GM21515 (cell line): ENCODE results near the gene MTHFD1L.

Experiments used
- ATAC-seq: cut with Tn5 transposase; IDR thresholded peaks from one replicate; pipeline ENCODE4 v1.9.1; 2021; ENCODE audit not compliant: unreplicated experiment

The MTHFD1L gene

GRCh38 chr6:150987371-150987828 lies 121.9 kb downstream of the MTHFD1L start:
- ATAC-seq: peak; percentile 94

DNA sequence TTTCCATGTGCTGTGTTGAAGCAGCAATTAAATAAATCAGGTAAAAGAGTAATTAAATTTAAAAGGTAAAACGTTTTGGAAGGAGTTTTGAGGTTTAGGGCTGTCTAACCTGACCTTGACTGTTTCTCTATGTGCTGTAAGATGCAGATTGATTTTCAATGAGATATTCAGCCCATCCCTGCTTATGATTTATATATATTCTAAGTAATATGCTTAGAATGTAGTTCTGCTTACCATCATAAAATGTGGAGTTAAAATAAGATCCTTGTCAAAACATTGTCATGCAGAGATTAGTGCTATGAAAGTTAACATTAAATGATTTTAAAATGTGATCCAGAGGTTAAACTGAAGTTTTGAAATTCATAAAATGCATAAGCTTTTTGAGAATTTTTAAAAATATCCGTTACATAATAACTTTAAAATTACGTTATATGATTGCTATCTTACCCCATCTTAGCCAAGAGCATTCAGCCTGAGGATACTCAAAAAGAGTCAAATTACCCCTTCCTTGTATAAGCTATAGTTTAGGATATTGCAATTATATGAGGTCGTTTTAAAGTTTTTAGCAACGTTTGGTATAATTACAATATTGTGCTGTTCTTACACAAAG lies 122.5 kb downstream of the MTHFD1L start:
- ATAC-seq: no peak

- ATAC-seq: no peak
Observed at GRCh38 chr6:150991487-150991886, 126.0 kb downstream of the MTHFD1L start.

GRCh38 chr6:150992262-150992661 lies 126.8 kb downstream of the MTHFD1L start:
- ATAC-seq: no peak

- ATAC-seq: no peak
Observed at GRCh38 chr6:150992703-150993102, 127.2 kb downstream of the MTHFD1L start.

- ATAC-seq: no peak
Observed at GRCh38 chr6:150993253-150993652, 127.8 kb downstream of the MTHFD1L start.

DNA sequence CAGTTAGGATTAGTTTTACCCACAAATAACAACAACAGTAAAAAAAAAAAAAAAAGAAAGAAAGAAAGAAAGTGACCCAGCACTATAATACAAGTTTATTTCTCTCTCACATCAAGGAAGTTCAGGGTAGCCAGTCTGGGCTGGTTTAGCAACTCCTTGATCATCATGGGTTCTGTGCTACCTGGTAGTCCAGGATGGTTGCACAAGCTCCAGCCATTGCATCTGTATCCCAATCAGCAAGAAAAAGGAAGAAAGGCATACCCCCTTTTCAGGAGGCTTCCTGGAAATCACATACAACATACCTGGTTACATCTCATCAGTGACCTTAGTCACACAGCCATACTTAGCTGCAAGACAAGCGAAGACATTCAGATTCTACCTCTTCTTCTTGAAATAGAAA lies 128.5 kb downstream of the MTHFD1L start:
- ATAC-seq: no peak

DNA sequence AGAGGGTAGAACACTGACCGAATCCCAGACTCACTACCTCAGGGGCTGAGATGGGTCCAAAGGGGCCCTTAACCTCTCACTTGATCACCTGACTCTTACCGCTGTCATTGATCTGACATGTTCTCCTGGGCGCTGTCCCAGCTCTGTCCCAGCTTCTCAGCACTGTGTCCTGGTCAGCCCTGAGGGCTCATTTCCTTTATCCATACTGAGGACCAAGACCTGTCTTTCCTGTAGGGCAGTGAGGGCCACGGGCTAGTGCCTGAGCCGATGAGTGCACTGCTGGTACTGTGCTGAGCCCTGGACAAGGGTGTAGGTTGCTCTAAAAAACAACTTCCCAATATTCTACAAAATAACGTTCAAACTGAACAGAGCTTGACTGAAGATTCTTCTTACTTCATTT lies 131.5 kb downstream of the MTHFD1L start:
- ATAC-seq: no peak

DNA sequence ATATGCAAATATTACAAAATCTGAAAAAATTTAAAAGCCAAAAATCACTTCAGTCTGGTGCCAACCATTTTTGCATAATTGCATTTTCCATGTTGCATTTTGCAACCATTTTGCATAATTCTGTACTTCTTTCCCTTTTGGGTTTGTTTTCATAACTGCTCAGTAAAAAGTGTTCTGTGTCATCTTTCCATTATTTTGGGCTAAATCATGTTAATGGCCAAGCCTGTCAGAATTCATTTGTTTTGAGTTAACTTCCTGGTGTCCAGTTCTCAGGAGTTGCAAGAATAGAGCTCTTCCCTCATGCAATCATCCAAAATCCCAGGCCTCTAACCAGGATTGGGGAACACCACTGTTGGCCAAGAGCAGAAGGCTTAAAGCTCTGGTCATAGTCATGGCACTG lies 133.6 kb downstream of the MTHFD1L start:
- ATAC-seq: no peak

DNA sequence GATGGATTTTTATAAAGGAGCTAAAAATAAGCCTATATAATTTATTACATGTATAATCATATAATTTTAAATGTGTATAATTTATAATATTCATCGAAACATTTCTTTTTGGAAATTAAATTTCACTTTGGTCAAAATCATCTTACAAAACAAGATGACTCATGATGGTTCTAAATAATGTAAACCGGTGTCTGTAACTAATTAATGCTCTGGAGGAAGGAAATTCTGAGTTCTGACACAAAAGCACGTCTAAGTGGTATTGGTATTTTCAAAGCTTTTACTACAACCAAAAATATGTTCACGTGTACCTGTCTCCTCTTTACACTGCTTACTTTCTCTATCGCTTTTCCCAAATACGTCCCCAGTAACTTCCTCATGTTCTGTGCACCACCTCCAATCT lies 134.1 kb downstream of the MTHFD1L start:
- ATAC-seq: no peak

DNA sequence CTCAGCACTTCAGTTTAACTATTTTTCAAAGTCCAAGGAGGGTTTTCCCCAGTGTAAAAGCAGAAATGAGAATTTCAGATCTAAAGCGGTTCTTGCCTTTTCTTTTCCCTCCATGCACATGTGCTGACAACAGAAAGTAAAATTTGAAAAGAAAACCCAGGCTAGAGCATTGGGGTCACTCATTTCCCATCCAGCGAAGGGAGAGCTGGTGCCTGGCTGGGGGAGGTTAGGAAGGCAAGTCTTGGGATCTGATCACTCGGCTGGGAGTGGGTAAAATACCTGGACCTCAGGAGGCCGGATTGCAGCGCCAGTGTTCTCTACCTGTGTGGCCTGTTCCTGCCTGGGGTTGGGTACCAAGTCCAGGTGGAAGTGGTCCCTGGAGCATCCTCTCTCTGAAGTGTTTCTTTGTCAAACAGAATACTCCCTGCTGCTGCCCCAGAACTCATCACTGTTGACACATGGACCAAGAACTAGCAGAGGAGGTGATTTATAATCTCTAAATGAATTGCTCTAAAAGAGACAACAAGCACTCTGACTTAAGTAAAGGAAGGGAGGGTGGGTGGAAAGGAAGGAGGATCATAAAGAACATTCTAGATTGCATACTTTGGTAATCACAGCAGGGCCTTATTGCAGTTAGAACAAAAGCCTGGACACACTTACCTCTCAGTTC lies 136.0 kb downstream of the MTHFD1L start:
- peak; percentile 90 for ATAC-seq

GRCh38 chr6:151002057-151002450 lies 136.6 kb downstream of the MTHFD1L start:
- ATAC-seq: no peak

GRCh38 chr6:151002491-151002935 lies 137.0 kb downstream of the MTHFD1L start:
- ATAC-seq: no peak

- no peak for ATAC-seq
Observed at GRCh38 chr6:151004383-151005024, 139.0 kb downstream of the MTHFD1L start.

DNA sequence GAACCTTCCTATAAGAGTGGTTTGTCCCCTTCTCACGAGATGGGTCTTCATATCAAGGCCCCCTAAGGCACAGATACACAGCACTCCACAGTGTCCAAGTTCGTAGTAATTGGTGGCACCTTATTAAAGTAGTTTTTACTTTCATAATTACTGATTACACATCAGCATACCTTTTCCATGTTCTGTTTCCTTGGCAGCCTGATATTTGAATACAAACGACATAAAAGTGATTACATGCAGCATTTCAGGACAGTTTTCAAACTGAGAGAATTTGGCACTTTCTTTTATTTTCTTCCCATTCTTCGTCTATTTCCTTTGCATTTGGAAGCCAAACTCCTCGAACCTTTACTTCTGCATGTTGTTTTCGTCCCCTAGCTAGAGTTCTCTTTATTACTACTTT lies 139.7 kb downstream of the MTHFD1L start:
- no peak for ATAC-seq

DNA sequence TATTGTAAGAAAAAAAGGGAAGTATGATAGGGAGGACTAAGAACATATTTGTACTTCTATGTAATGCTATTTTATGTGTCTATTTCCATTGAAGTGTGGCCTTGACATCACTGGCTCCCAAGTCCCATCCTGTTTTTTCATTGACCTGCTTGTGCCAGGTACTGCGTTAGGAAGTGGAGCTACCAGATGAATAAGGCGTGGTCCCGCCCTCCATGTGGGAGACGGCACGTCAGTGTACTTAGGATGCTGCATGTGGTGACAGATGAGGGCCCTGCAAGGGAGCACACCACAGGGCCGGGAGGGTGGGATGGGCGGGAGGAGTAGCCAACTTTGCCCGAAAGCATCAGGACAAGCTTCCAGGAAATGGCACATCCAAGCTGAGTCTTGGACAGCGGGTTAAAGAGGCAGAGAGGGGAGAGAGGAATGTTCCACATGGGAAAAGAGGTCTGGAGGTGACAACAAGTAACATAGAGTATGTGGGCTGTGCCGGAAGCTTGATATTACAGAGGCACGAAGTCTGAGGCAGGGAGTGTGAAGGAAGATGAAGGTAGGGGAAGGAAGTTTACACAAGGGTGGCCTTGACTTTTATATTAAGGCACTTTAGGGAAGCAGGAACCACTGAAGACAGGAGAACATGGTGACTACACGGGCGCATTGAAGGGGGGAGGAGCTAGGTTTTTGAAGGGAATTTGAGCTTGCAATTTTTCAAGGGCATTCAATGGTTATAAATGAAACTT lies 140.6 kb downstream of the MTHFD1L start:
- no peak for ATAC-seq

DNA sequence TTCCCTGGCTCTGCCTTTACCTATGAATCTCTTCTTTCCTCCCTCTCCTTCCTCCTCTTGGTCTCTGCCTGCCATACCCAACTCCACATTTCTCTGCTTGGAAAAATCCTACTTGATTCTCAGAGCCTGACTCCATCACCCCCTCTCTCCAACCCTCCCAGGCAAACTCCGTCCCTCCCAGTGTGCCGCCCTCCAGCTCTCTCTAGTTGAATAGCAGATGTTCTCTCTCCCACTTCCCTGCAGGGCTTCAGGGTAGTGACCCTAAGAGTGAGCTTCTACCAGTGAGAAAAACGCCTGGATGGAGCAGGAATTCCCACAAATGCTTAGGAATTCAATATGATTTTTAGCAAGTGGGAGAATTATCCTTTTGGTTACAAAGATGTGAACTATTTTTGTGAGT lies 141.6 kb downstream of the MTHFD1L start:
- ATAC-seq: no peak

DNA sequence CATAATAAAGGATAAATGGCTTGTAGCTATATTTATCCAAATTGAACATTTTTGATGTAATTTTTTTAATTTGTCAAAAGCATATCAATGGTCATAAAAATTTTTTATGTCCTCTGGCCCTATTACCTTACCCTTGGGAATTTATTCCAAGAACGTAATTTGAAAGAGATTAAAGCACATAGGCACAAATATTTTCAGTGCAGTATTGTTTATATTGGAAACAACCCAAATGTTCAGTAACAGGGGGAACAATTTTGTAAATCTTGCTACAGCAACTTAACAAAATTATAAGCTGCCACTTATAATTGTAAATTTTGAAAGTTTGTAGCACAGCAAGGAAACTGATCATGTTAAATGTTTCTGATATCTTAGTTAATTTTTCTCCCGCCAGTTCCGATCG lies 142.4 kb downstream of the MTHFD1L start:
- no peak for ATAC-seq

- ATAC-seq: no peak
Observed at GRCh38 chr6:151008425-151008824, 142.9 kb downstream of the MTHFD1L start.

GRCh38 chr6:151009576-151009975 lies 144.1 kb downstream of the MTHFD1L start:
- ATAC-seq: no peak

GRCh38 chr6:151010071-151010470 lies 144.6 kb downstream of the MTHFD1L start:
- no peak for ATAC-seq
